Transverse colon (tissue), 4 donors: ENCODE results near the gene GNAQ. TPM values are rescaled to one million over a fixed set of nuclear protein-coding genes. Genes with fewer than 3 reads are reported as not detected.

ENCODE experiments used
- DNase-seq: peaks from one replicate; pipeline ENCODE4 v3.0.0-alpha.2; 2019
- H3K27ac ChIP-seq, 4 donors: fragments of 200-600 bp; sonication (generic); 2 replicates each; pipeline ENCODE4 v1.5.1; 2016 to 2018; ENCODE audit warnings: inconsistent platforms in 4 of 4
- H3K27me3 ChIP-seq: fragments of 200-600 bp; sonication (generic); 2 replicates; pipeline ENCODE4 v1.5.1; 2017; ENCODE audit warnings: inconsistent platforms
- H3K36me3 ChIP-seq, 4 donors: fragments of 200-600 bp; sonication (generic); 2 replicates each; pipeline ENCODE4 v1.5.1; 2017 to 2019; ENCODE audit warnings: inconsistent platforms in 4 of 4
- H3K4me1 ChIP-seq, 4 donors: fragments of 200-600 bp; sonication (generic); 2 replicates each; pipeline ENCODE4 v1.5.1; 2017 to 2020; ENCODE audit warnings: inconsistent platforms in 4 of 4
- H3K4me3 ChIP-seq, 4 donors: fragments of 200-600 bp; sonication (generic); 1 replicate in 1 of 4; 2 replicates in 3 of 4; pipeline versions ENCODE4 v1.5.1 to v1.6.1; 2017 to 2019; ENCODE audit warnings: inconsistent platforms in 4 of 4
- H3K9me3 ChIP-seq, 2 donors: fragments of 200-600 bp; sonication (generic); 2 replicates each; pipeline ENCODE4 v1.5.1; 2017 to 2019; ENCODE audit warnings: inconsistent platforms in 2 of 2
- EP300 ChIP-seq: sonication (generic); formaldehyde crosslinking; IDR thresholded peaks from one replicate; pipeline ENCODE4 v1.6.1; 2017; ENCODE audit warnings: antibody characterized with exemption, low read depth
- POLR2A ChIP-seq: fragments of 450-650 bp; IDR thresholded peaks from one replicate; pipeline ENCODE4 v1.6.1; 2016; ENCODE audit warnings: antibody characterized with exemption, mild to moderate bottlenecking, moderate library complexity
- POLR2AphosphoS5 ChIP-seq, 3 donors: sonication (generic); formaldehyde crosslinking; IDR thresholded peaks; one replicate each; pipeline ENCODE4 v1.6.1; 2016; ENCODE audit warnings: antibody characterized with exemption in 3 of 3
- WGBS, 2 donors: methylation state at CpG; one replicate each; pipeline ENCODE4 v1.1.5; 2018; ENCODE audit warnings: low coverage in 1 of 2; 5-methylcytosine and 5-hydroxymethylcytosine counted together
- in situ Hi-C, 4 donors: fragments of 200-750 bp; cut with MboI; loops; one replicate each; pipeline versions ENCODE4 v1.15.0 to v1.15.1; 2017; ENCODE audit warnings: low sequenced_read_pairs in 3 of 4, low pct_ligation_motif_present in 1 of 4, low pct_unique_long_range_greater_than_20kb in 1 of 4
- intact Hi-C: fragments of 100-400 bp; cut with DNase I; formaldehyde crosslinking; loops from one replicate; pipeline ENCODE4 v1.15.1; 2023; ENCODE audit warnings: low total_unique reads
- total RNA-seq, 4 donors: library from RNA; depleted of rRNA; stranded (reverse); fragments of >200 nt; gene quantifications; one replicate each; pipeline ENCODE4 v1.1.0, GENCODE V29; 2016
- TF ChIP-seq, protein P1 (sequence below), 5 experiments: fragments of 200-600 bp in 3 of 5; fragments of 450-650 bp in 2 of 5; sonication (generic) in 3 of 5; IDR thresholded peaks; 1 replicate in 2 of 5; 2 replicates in 3 of 5; pipeline ENCODE4 v1.5.1; 2016 to 2017; ENCODE audit warnings: antibody characterized with exemption in 5 of 5, inconsistent platforms in 3 of 5, mild to moderate bottlenecking in 2 of 5, moderate library complexity in 1 of 5

Gene GNAQ
- total RNA-seq, 4 donors from 2014 or later, result 36.3 to 54.9 (median 47.1) TPM

DNA sequence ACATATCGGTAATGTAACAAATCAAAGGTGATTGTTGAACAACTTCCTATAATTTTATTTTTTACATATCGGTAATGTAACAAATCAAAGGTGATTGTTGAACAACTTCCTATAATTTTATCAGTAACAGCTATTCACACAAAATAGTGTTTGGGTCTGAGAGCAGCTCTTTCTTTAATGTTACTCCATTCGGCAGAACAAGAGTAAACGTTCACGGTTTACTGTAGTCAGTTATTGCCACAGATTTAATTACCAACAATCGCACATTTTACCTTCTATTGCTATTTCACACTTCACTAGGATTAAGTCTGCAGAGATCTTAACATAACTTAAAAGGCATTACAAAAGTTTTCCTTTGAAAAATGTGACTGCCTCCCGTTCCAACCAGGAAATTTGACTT, 6.4 kb downstream of the GNAQ start:
- Histone ChIP-seq H3K27ac (peak overlapping the region; percentile 35 to 62 (median 52)), H3K36me3 (no peaks in the 10 kb centered on the region), H3K4me3 (no peak overlapping the region), H3K27me3 (no peaks in the 10 kb centered on the region), H3K4me1 (peaks cover 10 to 94% (median 77%) of the 10 kb centered on the region in 4 donors), H3K9me3 (no peaks in the 10 kb centered on the region)
- in situ Hi-C loops, result loop anchor here in 2 of 4 donors (25.0 kb wide), 2 partner anchors 363 to 588 kb away; no protein-coding TSS in a partner anchor
- intact Hi-C loops, result no loop called here
- TF ChIP-seq, protein P1, sequence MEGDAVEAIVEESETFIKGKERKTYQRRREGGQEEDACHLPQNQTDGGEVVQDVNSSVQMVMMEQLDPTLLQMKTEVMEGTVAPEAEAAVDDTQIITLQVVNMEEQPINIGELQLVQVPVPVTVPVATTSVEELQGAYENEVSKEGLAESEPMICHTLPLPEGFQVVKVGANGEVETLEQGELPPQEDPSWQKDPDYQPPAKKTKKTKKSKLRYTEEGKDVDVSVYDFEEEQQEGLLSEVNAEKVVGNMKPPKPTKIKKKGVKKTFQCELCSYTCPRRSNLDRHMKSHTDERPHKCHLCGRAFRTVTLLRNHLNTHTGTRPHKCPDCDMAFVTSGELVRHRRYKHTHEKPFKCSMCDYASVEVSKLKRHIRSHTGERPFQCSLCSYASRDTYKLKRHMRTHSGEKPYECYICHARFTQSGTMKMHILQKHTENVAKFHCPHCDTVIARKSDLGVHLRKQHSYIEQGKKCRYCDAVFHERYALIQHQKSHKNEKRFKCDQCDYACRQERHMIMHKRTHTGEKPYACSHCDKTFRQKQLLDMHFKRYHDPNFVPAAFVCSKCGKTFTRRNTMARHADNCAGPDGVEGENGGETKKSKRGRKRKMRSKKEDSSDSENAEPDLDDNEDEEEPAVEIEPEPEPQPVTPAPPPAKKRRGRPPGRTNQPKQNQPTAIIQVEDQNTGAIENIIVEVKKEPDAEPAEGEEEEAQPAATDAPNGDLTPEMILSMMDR (IDR thresholded peaks at IDR 0.05), result no peak
- TF ChIP-seq EP300, result no peak
- no peak for TF ChIP-seq POLR2AphosphoS5 (IDR thresholded peaks at IDR 0.05)
- TF ChIP-seq POLR2A, result no peak
- no peak for DNase-seq
- 41 to 63% methylated on average over 7 of the region's 7 CpGs for WGBS, 2 donors

- DNase-seq, result no peak
- WGBS, 2 donors, result 38 to 45% methylated on average over 5 of the region's 5 CpGs
These were observed 8.4 kb downstream of the GNAQ start for GRCh38 chr9:78023003-78023741.

DNA sequence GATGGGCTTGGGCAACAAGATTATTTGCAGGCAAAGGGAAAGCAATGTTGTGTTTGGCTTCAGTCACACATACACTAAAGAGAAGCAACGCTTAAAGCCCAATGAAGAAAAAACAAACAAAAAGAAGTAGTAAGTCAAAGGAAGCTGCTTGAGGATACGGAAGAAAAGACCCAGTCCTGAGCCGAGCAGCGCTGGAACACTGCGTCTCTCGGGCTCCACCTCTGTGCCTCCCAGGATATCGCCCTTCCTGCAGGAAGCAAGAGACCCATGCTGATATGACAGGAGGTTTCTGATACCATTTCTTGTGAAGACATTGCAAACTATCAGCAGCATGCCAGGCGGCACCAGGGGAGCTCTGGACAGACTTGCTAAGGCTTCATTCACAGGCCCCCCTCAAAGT, 9.9 kb downstream of the GNAQ start:
- Histone ChIP-seq H3K4me1 (peaks cover 12 to 84% (median 54%) of the 10 kb centered on the region in 4 donors), H3K9me3 (no peaks in the 10 kb centered on the region), H3K36me3 (no peaks in the 10 kb centered on the region), H3K4me3 (peak overlapping the region in 1 of 4 donors; percentile 10), H3K27ac (peak overlapping the region; percentile 21 to 78 (median 66)), H3K27me3 (no peaks in the 10 kb centered on the region)
- WGBS, 2 donors, result 48% methylated on average over 7 to 8 of the region's 8 CpGs
- in situ Hi-C loops (no loop called here), intact Hi-C loops (no loop called here)
- no peak for TF ChIP-seq EP300
- TF ChIP-seq POLR2A, result no peak
- TF ChIP-seq POLR2AphosphoS5 (IDR thresholded peaks at IDR 0.05), result no peak
- TF ChIP-seq, protein P1 (IDR thresholded peaks at IDR 0.05), result peak in 3 of 5 experiments; percentile 8 to 26 (median 20)
- peak; percentile 60 for DNase-seq

More at GRCh38 chr9:78023003-78023741, 8.4 kb downstream of the GNAQ start:
- Histone ChIP-seq H3K27ac (peak overlapping the region; percentile 61 to 78 (median 72)), H3K36me3 (no peaks in the 10 kb centered on the region), H3K27me3 (no peaks in the 10 kb centered on the region), H3K9me3 (no peaks in the 10 kb centered on the region), H3K4me3 (peak overlapping the region in 1 of 4 donors; percentile 10), H3K4me1 (peaks cover 12 to 89% (median 64%) of the 10 kb centered on the region in 4 donors)
- in situ Hi-C loops, result no loop called here
- intact Hi-C loops, result no loop called here
- TF ChIP-seq POLR2AphosphoS5 (IDR thresholded peaks at IDR 0.05), result peak in 2 of 3 donors; percentile 42 to 46
- TF ChIP-seq, protein P1 (IDR thresholded peaks at IDR 0.05), result no peak
- TF ChIP-seq POLR2A, result peak; percentile 45

- H3K36me3 ChIP-seq, result no peaks in the 10 kb centered on the region
- H3K4me3 ChIP-seq, result no peak overlapping the region
- 75 to 79% methylated on average over 3 of the region's 3 CpGs for WGBS, 2 donors
- H3K27ac ChIP-seq, result no peak overlapping the region
- no peak for TF ChIP-seq EP300
- TF ChIP-seq POLR2A, result no peak
- no peak for TF ChIP-seq POLR2AphosphoS5 (IDR thresholded peaks at IDR 0.05)
- TF ChIP-seq, protein P1 (IDR thresholded peaks at IDR 0.05), result no peak
- DNase-seq, result no peak
- H3K27me3 ChIP-seq, result no peaks in the 10 kb centered on the region
- peaks cover 6 to 40% (median 15%) of the 10 kb centered on the region in 4 donors for H3K4me1 ChIP-seq
- no peaks in the 10 kb centered on the region for H3K9me3 ChIP-seq
- intact Hi-C loops (no loop called here), in situ Hi-C loops (no loop called here)
These were observed 14.4 kb downstream of the GNAQ start for GRCh38 chr9:78017190-78017693.
